Testis (tissue), 3 donors: ENCODE measurements around the gene ZAP70. TPM values are rescaled to one million over a fixed set of nuclear protein-coding genes. Genes with fewer than 3 reads are reported as not detected.

ENCODE experiments used
- DNase-seq: peaks from one replicate; pipeline ENCODE4 v3.0.0-alpha.2; 2019
- H3K27ac ChIP-seq, 2 donors: fragments of 200-600 bp; sonication (generic); one replicate each; pipeline ENCODE4 v1.5.1; 2019
- H3K27me3 ChIP-seq: fragments of 200-600 bp; sonication (generic); one replicate; pipeline ENCODE4 v1.5.1; 2019
- H3K36me3 ChIP-seq: fragments of 200-600 bp; sonication (generic); one replicate; pipeline ENCODE4 v1.5.1; 2017; ENCODE audit warnings: low read depth; ENCODE audit errors: missing control alignments
- H3K4me1 ChIP-seq: fragments of 200-600 bp; sonication (generic); one replicate; pipeline ENCODE4 v1.5.1; 2019
- H3K4me3 ChIP-seq, 2 donors: fragments of 200-600 bp; sonication (generic); one replicate each; pipeline ENCODE4 v1.5.1; 2017 to 2019
- H3K9me3 ChIP-seq: fragments of 200-600 bp; sonication (generic); one replicate; pipeline ENCODE4 v1.5.1; 2017
- CTCF ChIP-seq, 3 experiments: fragments of 450-650 bp in 2 of 3; fragments of 200-600 bp in 1 of 3; sonication (generic) in 1 of 3; IDR thresholded peaks; one replicate each; pipeline ENCODE4 v1.5.1; 2016 to 2019; ENCODE audit warnings: antibody characterized with exemption in 3 of 3, mild to moderate bottlenecking in 2 of 3, moderate library complexity in 1 of 3
- POLR2A ChIP-seq: fragments of 450-650 bp; IDR thresholded peaks from one replicate; pipeline ENCODE4 v1.6.1; 2017; ENCODE audit warnings: antibody characterized with exemption, mild to moderate bottlenecking, moderate library complexity
- WGBS, 2 donors: methylation state at CpG; one replicate each; pipeline ENCODE4 v1.1.5; 2018; 5-methylcytosine and 5-hydroxymethylcytosine counted together
- intact Hi-C: fragments of 100-400 bp; cut with DNase I; formaldehyde crosslinking; loops from one replicate; pipeline ENCODE4 v1.15.1; 2023; ENCODE audit warnings: low total_unique reads
- polyA plus RNA-seq: library from polyadenylated mRNA; stranded (reverse); fragments of 350-450 nt; fragmentation: Illumina TruSeq; extraction: RNeasy Lipid Tissue Mini Kit (QIAGEN cat#74804); gene quantifications from one replicate; pipeline ENCODE4 v1.2.3, GENCODE V29; 2014; ENCODE audit warnings: low read depth, low replicate concordance; ENCODE audit not compliant: insufficient read depth
- total RNA-seq, 2 donors: library from RNA; depleted of rRNA; stranded (reverse); fragments of >200 nt; gene quantifications; one replicate each; pipeline ENCODE4 v1.2.3, GENCODE V29; 2016

ZAP70 gene
- total and polyA plus RNA-seq, 3 donors from 2014 or later, result 5.5 to 6.5 (median 6.4) TPM

DNA sequence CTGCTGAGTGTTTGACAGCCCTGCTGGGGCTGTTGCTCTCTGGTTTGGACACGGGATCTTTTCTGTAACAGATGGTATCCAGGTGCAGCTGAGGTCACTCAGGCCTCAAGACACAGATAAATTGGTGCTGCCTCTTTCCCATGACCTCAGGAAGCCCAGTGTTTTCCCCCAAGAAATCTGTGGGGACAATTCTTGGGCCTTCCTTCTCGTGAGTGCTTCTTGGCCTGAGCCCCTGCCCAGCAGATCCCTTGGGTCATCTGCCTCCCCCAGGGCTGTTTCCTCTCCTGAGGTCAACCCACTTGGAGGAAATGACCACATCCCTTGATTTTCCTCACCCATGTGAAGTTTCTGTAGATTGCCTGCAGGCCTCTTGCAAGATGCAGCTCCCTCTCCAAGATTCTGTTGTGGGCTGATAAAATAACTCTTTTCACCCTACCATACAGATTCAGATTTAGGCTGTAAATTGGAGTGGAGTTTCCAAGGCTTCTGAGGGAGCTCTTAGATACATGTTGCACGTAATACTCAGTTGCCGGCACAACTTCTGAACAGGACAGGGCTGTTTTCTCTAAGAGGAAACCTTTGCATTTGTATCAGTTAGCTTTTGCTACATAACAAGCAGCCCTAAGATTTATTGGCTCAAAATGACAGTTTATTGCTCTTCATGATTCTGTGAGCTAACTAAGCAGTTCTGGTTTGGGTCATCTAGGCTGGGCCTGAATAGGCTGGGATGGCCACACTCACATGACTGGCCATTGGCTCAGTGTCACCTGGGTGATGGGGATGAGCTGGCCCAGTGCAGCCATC, 13.1 kb downstream of the ZAP70 start:
- no peak for DNase-seq
- Histone ChIP-seq H3K9me3 (no peaks in the 10 kb centered on the region), H3K27me3 (no peaks in the 10 kb centered on the region), H3K4me1 (no peaks in the 10 kb centered on the region), H3K27ac (no peak overlapping the region), H3K36me3 (no peaks in the 10 kb centered on the region), H3K4me3 (no peak overlapping the region)
- intact Hi-C loops, result no loop called here
- 45 to 69% methylated on average over 4 of the region's 4 CpGs for WGBS, 2 donors
- no peak for TF ChIP-seq CTCF (IDR thresholded peaks at IDR 0.05)
- TF ChIP-seq POLR2A, result no peak

GRCh38 chr2:97727296-97727695, 13.9 kb downstream of the ZAP70 start:
- Histone ChIP-seq H3K27me3 (no peaks in the 10 kb centered on the region), H3K27ac (no peak overlapping the region), H3K9me3 (no peaks in the 10 kb centered on the region), H3K4me3 (no peak overlapping the region), H3K36me3 (no peaks in the 10 kb centered on the region), H3K4me1 (no peaks in the 10 kb centered on the region)
- intact Hi-C loops, result no loop called here
- no peak for DNase-seq
- TF ChIP-seq CTCF (IDR thresholded peaks at IDR 0.05) (no peak), POLR2A (no peak)
- WGBS, 2 donors, result 90% methylated on average over 7 of the region's 7 CpGs

- WGBS, 2 donors, result 71 to 74% methylated on average over 11 to 12 of the region's 12 CpGs
- intact Hi-C loops, result no loop called here
- Histone ChIP-seq H3K36me3 (no peaks in the 10 kb centered on the region), H3K27me3 (no peaks in the 10 kb centered on the region), H3K4me1 (no peaks in the 10 kb centered on the region), H3K9me3 (no peaks in the 10 kb centered on the region), H3K27ac (no peak overlapping the region), H3K4me3 (no peak overlapping the region)
- no peak for TF ChIP-seq CTCF (IDR thresholded peaks at IDR 0.05)
- no peak for TF ChIP-seq POLR2A
- DNase-seq, result no peak
These were observed 14.8 kb downstream of the ZAP70 start for GRCh38 chr2:97728091-97728731.

GRCh38 chr2:97730245-97730644, 16.9 kb downstream of the ZAP70 start:
- WGBS, 2 donors, result 91 to 96% methylated on average over 1 of the region's 1 CpG
- Histone ChIP-seq H3K27ac (no peak overlapping the region), H3K4me1 (no peaks in the 10 kb centered on the region), H3K36me3 (no peaks in the 10 kb centered on the region), H3K9me3 (no peaks in the 10 kb centered on the region), H3K4me3 (no peak overlapping the region), H3K27me3 (no peaks in the 10 kb centered on the region)
- intact Hi-C loops, result no loop called here
- no peak for DNase-seq
- TF ChIP-seq CTCF (IDR thresholded peaks at IDR 0.05) (no peak), POLR2A (no peak)
